Activated T-helper 9 cell treated with anti-CD3 and anti-CD28 coated beads, Interleukin-2, amount 50 U/mL, for 16 hours (primary cell): Measurements from ENCODE around the gene ACY1.

Source experiments
- DNase-seq: peaks from one replicate; pipeline ENCODE4 v3.0.0-alpha.2; 2020; ENCODE audit warnings: low read depth

The ACY1 gene

DNA sequence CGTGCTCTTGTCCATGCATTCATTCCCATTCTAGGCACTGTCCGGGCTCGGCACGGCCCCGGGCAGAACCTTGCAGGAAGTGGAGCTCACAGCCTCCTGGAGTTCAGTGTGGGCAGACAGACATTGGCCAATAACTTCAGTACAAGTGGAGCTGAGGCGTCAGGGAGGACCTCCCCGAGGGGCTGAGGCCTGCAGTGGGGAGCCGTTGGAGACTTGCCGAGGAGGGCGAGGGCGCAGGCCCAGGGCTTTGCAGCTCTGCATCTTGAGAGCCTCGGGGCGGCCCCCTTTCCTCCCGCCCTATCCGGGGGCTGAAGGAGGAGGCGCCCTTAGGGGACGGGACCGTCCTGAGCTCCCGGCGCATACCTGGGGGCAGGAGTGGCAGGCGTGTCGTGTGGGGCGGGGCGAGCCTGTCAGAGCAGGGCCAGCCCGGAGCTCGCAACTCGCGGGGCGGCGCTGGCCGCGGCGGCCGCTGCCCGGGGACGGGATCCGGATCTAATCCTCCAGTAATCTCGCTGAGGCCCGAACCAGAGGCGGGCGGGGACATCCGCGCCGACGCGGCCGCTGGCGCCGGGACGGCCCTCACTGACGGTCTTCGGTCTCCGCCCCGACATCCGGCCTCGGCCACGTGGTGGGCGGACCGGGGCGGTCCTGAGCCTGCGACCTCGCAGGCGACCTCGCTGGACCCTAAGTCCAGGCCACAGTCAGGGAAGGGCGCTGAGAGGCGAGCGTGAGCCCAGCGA lies at the start of gene ACY1:
Gene ACY1, plus strand, starts transcription at position 698 of the 740 bp plus-strand sequence. CDS start 530 bp downstream, outside the sequence.
- peak; percentile 61 for DNase-seq

DNA sequence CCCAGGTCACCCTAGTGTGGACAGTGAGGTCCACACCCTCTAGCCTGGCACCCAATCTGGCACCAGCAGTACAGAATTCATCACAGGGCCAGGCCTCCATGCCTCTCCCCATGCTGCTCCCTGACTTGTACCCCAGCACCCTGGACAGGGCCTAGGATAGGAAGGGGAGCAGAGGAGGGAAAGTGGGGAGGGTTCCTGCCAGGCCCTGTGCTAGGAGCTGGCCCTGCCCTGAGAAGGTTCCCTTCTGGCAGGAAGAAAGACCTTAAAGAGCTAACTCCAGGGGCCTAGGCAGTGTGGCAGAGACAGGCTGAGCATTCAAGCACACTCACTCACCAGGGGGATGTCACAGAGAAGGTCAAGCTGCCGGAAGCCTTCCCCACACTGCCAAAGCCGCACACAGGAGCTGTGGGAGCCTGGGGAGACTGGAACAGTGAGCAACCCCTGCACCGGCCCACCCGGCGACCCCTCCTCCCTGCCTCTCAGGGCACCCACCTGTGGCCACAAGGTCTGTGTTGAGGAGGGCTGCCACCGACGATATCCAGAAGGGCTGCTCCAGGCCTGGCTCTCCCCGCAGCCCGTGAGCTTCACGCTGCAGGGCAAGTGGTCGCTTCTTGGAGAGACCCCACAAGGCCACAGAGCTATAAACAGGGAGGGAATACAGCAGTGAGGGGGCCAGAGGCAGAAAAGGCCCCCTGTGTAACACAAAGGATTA lies 49.0 kb upstream of the ACY1 start:
- DNase-seq, result no peak

- DNase-seq, result no peak
These were observed 48.1 kb upstream of the ACY1 start for GRCh38 chr3:51934991-51935885.

- no peak for DNase-seq
These were observed 47.2 kb upstream of the ACY1 start for GRCh38 chr3:51935886-51936755.

- DNase-seq, result no peak
These were observed 46.3 kb upstream of the ACY1 start for GRCh38 chr3:51937014-51937413.

DNA sequence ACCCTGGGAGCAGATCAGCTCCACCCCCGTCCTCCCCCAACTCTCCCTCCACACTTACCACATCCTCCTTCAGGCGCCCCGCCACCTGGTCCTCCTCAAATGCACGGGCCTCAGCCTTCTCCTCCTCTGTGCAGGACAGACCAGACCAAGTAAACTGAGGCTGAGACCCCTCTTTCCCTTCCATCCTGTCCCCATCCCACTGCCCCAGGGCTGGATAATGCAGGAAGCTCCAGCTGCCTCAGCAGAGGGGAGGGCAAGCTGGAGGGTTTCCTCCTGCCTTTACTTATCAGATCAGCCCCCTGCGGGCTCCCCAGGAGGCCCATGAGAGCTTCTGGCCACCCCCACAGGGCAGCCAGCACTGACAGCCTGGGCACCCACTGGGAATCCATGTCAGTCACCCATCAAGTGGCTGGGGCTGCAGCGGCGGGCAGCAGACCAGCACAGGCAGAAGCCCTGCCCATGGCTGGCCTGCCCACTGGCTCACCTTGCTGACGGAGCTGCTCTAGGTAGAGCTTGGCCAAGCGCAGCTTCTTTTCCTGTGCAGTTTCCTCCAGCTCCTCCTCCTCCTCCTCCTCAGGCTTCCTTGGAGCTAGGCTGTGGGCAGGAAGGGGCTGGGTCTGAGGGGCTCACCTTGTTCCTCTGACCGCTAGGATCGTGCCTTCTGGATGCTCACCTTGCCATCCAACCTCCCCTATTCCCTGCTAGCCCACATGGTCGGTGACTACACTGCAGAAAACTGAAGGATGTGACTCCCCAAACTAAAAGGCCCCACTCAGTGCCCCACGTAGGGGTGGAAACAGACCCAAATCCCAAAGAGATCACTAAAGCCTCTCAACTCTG lies 45.5 kb upstream of the ACY1 start:
- DNase-seq, result no peak

GRCh38 chr3:51938780-51939425 lies 44.4 kb upstream of the ACY1 start:
- no peak for DNase-seq

- no peak for DNase-seq
These were observed 42.5 kb upstream of the ACY1 start for GRCh38 chr3:51940648-51941462.

DNA sequence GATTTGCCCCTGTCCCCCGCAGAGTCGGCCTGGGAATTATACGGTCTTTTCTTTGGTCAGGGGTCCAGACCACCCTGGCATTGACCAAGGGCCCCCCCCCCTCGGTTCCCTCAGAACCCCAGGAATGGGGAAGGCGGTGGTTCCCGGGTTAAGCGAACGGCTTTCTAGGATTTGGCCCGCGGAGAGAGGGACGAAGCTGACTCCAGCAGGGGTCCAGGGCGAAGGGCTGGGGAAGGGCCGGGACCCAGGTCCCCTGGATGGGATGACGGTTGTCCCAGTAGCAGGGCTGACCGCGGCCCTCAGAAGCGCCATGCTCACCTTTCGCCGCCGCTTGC lies 41.9 kb upstream of the ACY1 start:
- DNase-seq, result no peak

- peak; percentile 100 for DNase-seq
These were observed 41.3 kb upstream of the ACY1 start, which contains the start of the genes PARP3 and RRP9 for GRCh38 chr3:51941798-51942602. Gene PARP3 (plus strand): TSS chr3:51942363. CDS start chr3:51943356, 993 bp downstream. Gene RRP9 (minus strand): TSS chr3:51941904. CDS start chr3:51941867, 37 bp downstream.

GRCh38 chr3:51942603-51943450 lies 40.5 kb upstream of the ACY1 start:
- DNase-seq, result peak; percentile 31

DNA sequence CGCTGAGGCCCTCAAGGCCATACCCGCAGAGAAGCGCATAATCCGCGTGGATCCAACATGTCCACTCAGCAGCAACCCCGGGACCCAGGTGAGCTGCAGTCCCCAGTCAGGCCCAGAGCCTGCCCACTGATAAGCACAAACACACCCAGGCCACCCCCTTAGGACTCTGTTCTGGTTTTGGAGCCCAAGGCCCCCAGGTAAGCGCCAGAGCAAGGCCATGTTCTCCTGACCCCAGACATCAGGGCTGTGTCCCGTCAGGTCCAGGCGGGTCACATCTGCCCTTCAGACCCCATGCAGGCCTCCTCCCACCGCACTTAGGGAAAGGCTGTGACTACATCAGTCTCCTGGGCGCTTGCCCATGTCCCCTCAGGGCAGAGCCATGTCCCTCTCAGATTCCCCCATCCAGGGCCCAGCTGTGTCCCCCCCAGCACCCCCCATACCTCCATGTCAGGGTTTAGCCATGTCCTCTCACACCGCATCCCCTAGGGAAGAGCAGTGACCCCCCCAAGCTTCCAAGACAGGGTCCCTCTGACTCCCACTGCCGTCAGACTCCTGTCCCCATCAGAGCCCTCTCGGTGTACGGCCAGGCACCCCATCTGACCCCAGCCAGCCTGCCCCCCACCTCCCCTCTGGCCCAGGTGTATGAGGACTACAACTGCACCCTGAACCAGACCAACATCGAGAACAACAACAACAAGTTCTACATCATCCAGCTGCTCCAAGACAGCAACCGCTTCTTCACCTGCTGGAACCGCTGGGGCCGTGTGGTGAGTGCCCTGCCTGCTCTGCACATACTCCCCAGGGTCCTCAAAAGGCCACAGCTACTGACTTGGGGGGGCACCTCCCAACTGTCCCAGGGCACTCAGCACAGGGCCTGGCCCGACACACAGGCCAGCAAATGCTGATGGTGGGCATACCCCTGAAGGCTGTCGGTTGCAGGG lies 39.6 kb upstream of the ACY1 start:
- DNase-seq, result no peak

DNA sequence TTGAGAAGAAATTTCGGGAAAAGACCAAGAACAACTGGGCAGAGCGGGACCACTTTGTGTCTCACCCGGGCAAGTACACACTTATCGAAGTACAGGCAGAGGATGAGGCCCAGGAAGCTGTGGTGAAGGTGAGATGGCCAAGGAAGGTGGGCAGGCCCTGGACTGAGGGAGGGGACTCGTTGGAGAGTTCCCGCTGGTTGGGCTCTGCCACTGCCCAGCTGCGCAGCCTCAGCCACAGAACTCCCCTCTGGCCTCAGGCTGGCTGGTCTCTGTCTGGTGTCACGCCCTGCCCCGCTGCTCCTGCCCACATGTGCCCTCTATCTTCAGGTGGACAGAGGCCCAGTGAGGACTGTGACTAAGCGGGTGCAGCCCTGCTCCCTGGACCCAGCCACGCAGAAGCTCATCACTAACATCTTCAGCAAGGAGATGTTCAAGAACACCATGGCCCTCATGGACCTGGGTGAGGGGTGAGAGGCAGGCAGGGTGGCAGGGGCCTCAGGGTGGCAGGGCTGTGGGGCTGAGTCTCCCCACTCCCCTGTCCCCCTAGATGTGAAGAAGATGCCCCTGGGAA lies 38.8 kb upstream of the ACY1 start:
- no peak for DNase-seq

GRCh38 chr3:51945031-51945840 lies 38.1 kb upstream of the ACY1 start:
- no peak for DNase-seq
